Stomach (tissue), 9 donors: ENCODE data around the gene LRRC7. TPM values are rescaled to one million over a fixed set of nuclear protein-coding genes. Genes with fewer than 3 reads are reported as not detected.
A peak's percentile ranks its signal among the peaks of the same experiment; 100 is the strongest.

Experiments
- DNase-seq, 2 donors: peaks; one replicate each; pipeline versions ENCODE4 v3.0.0 to v3.0.0-alpha.2; 2013 to 2019
- H3K27ac ChIP-seq, 5 donors: fragments of 200-600 bp in 4 of 5; sonication (generic) in 4 of 5; one replicate each; pipeline ENCODE4 v1.5.1; 2013 to 2019; ENCODE audit warnings: mild to moderate bottlenecking in 1 of 5, moderate library complexity in 1 of 5
- H3K27me3 ChIP-seq, 3 donors: fragments of 200-600 bp; sonication (generic); one replicate each; pipeline ENCODE4 v1.5.1; 2017 to 2019; ENCODE audit warnings: mixed run types in 1 of 3
- H3K36me3 ChIP-seq, 4 donors: fragments of 200-600 bp; sonication (generic); 1 replicate in 3 of 4; 2 replicates in 1 of 4; pipeline ENCODE4 v1.5.1; 2016 to 2019
- H3K4me1 ChIP-seq, 4 donors: fragments of 200-600 bp; sonication (generic); one replicate each; pipeline ENCODE4 v1.5.1; 2016 to 2019
- H3K4me3 ChIP-seq, 4 donors: fragments of 200-600 bp; sonication (generic) in 3 of 4; one replicate each; pipeline ENCODE4 v1.5.1; 2016 to 2019; ENCODE audit warnings: mild to moderate bottlenecking in 1 of 4
- H3K9me3 ChIP-seq, 4 donors: fragments of 200-600 bp; sonication (generic); one replicate each; pipeline ENCODE4 v1.5.1; 2016 to 2019
- EP300 ChIP-seq: sonication (generic); formaldehyde crosslinking; IDR thresholded peaks from one replicate; pipeline ENCODE4 v1.6.1; 2017; ENCODE audit warnings: antibody characterized with exemption
- POLR2A ChIP-seq, 4 donors: fragments of 450-650 bp; IDR thresholded peaks; one replicate each; pipeline ENCODE4 v1.6.1; 2016; ENCODE audit warnings: antibody characterized with exemption in 4 of 4, control low read depth in 2 of 4, mild to moderate bottlenecking in 1 of 4, moderate library complexity in 1 of 4
- POLR2AphosphoS5 ChIP-seq, 3 donors: sonication (generic); formaldehyde crosslinking; IDR thresholded peaks; one replicate each; pipeline ENCODE4 v1.6.1; 2016; ENCODE audit warnings: antibody characterized with exemption in 3 of 3
- WGBS, 5 donors: extraction: QIAGEN DNeasy Blood & Tissue Kit in 3 of 5; methylation state at CpG; one replicate each; pipeline versions ENCODE4 v1.1.5 to v1.1.7; 2013 to 2018; 5-methylcytosine and 5-hydroxymethylcytosine counted together
- intact Hi-C: fragments of 100-400 bp; cut with DNase I; formaldehyde crosslinking; loops from one replicate; pipeline ENCODE4 v1.15.1; 2023; ENCODE audit warnings: low total_unique reads
- polyA plus RNA-seq, 3 donors: library from polyadenylated mRNA; stranded (reverse); fragments of 200-250 nt; gene quantifications; one replicate each; pipeline ENCODE4 v1.2.3, GENCODE V29; 2013
- total RNA-seq, 5 donors: library from RNA; depleted of rRNA; stranded (reverse); fragments of >200 nt; gene quantifications; one replicate each; pipeline versions ENCODE4 v1.1.0 to v1.2.3, GENCODE V29; 2014 to 2016
- TF ChIP-seq, protein P1 (sequence below), 7 experiments: fragments of 450-650 bp in 4 of 7; fragments of 200-600 bp in 3 of 7; sonication (generic) in 3 of 7; IDR thresholded peaks; one replicate each; pipeline ENCODE4 v1.5.1; 2016 to 2019; ENCODE audit warnings: antibody characterized with exemption in 7 of 7, control low read depth in 2 of 7, mild to moderate bottlenecking in 1 of 7
- donor health status: healthy with polysubstance abuse.
- donor health status: Bipolar disorder and iron deficiency.
- donor health status: healthy.

The LRRC7 gene
- total and polyA plus RNA-seq, 8 donors = 0.06 to 22.4 (median 0.31) TPM; not detected in 1

DNA sequence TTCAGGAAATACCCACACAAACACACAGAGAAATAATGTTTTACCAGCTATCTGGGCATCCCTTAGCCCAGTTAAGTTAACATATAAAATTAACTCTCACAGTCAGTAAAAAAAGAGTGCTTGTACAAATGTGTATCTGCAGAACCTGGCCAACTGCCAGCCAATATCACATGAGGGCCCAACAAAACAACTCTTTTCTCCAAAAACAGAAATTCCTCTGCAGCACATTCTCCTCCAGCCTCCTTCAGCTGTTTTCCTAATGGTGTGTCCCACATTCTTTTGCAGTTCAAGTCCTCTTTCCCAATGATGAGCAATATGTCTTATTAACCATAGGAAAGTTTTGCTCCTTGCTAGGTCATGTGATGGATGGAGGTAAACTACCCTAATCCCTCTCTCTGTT lies 75.5 kb downstream of the LRRC7 start:
- TF ChIP-seq POLR2A (IDR thresholded peaks at IDR 0.05) (no peak), EP300 (no peak), POLR2AphosphoS5 (IDR thresholded peaks at IDR 0.05) (no peak)
- TF ChIP-seq, protein P1, sequence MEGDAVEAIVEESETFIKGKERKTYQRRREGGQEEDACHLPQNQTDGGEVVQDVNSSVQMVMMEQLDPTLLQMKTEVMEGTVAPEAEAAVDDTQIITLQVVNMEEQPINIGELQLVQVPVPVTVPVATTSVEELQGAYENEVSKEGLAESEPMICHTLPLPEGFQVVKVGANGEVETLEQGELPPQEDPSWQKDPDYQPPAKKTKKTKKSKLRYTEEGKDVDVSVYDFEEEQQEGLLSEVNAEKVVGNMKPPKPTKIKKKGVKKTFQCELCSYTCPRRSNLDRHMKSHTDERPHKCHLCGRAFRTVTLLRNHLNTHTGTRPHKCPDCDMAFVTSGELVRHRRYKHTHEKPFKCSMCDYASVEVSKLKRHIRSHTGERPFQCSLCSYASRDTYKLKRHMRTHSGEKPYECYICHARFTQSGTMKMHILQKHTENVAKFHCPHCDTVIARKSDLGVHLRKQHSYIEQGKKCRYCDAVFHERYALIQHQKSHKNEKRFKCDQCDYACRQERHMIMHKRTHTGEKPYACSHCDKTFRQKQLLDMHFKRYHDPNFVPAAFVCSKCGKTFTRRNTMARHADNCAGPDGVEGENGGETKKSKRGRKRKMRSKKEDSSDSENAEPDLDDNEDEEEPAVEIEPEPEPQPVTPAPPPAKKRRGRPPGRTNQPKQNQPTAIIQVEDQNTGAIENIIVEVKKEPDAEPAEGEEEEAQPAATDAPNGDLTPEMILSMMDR (IDR thresholded peaks at IDR 0.05) = no peak
- Histone ChIP-seq H3K9me3 (no peaks in the 10 kb centered on the region), H3K4me3 (no peak overlapping the region), H3K4me1 (no peaks in the 10 kb centered on the region), H3K27ac (no peak overlapping the region), H3K27me3 (no peaks in the 10 kb centered on the region), H3K36me3 (no peaks in the 10 kb centered on the region)
- no peak for DNase-seq
- intact Hi-C loops = no loop called here

DNA sequence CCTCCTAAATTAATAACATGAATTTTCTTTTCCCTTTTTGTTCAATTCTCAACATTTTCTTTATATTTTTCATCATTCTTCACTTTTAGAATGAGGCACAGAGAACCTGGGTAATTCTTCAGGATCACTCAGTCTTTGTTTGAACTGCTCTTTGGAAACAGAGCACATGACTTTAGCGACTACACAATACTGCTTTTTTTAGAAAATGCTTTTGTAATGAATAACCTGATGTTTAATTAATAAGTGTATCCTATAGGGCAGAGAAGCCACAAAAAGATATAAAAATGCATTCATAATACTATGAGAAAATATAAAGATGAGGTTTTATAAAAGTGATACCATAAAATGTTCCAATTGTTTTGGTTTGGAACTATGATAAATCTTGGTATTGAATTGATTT lies 77.8 kb downstream of the LRRC7 start:
- TF ChIP-seq POLR2AphosphoS5 (IDR thresholded peaks at IDR 0.05) (no peak), EP300 (no peak), POLR2A (IDR thresholded peaks at IDR 0.05) (no peak)
- TF ChIP-seq, protein P1 (IDR thresholded peaks at IDR 0.05) = no peak
- intact Hi-C loops = no loop called here
- DNase-seq = no peak
- Histone ChIP-seq H3K36me3 (no peaks in the 10 kb centered on the region), H3K9me3 (no peaks in the 10 kb centered on the region), H3K4me1 (no peaks in the 10 kb centered on the region), H3K27me3 (no peaks in the 10 kb centered on the region), H3K27ac (no peak overlapping the region), H3K4me3 (no peak overlapping the region)
- WGBS, 5 donors = 26 to 46% (median 45%) methylated on average over 1 of the region's 1 CpG

- H3K36me3 ChIP-seq = no peaks in the 10 kb centered on the region
- TF ChIP-seq POLR2AphosphoS5 (IDR thresholded peaks at IDR 0.05) = no peak
- TF ChIP-seq, protein P1 (IDR thresholded peaks at IDR 0.05) = no peak
- no peak for TF ChIP-seq POLR2A (IDR thresholded peaks at IDR 0.05)
- no peak for TF ChIP-seq EP300
- H3K4me1 ChIP-seq = no peaks in the 10 kb centered on the region
- no peaks in the 10 kb centered on the region for H3K27me3 ChIP-seq
- no peak overlapping the region for H3K4me3 ChIP-seq
- DNase-seq = peak in 1 of 2 donors; percentile 12
- intact Hi-C loops = no loop called here
- no peak overlapping the region for H3K27ac ChIP-seq
- no peaks in the 10 kb centered on the region for H3K9me3 ChIP-seq
These were observed 80.8 kb downstream of the LRRC7 start for GRCh38 chr1:69648486-69648885.

DNA sequence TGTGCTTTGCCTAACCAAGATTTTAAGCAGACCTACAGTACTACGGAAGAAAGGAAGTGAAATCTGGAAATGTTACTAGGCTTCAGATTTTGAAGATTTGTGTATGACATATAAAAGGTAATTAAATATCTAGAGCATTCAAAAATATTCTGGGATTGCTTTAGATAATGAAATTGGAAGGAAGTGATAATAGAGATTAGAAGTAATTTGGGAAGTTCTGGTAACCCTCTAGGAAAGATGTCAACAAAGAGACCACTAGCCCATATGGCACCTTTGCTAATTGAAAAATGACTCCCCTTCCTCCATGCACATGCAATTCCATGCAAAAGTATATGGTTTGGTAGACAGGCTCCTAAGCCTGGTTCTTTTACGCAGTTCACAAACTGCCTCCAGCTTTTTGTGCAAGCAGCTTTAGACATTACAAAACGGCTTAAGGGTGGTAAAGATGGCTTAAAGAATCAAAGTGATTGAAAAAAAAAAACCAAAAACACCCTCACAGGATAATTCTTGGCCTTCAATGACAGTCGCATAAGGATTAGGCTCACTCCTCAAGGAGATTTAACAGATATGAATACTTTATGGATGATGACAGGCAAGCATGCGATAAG lies 81.8 kb downstream of the LRRC7 start:
- 78 to 87% (median 84%) methylated on average over 5 of the region's 5 CpGs for WGBS, 5 donors
- Histone ChIP-seq H3K9me3 (no peaks in the 10 kb centered on the region), H3K36me3 (no peaks in the 10 kb centered on the region), H3K27me3 (no peaks in the 10 kb centered on the region), H3K4me1 (no peaks in the 10 kb centered on the region), H3K4me3 (no peak overlapping the region), H3K27ac (no peak overlapping the region)
- intact Hi-C loops = no loop called here
- TF ChIP-seq POLR2A (IDR thresholded peaks at IDR 0.05) (no peak), POLR2AphosphoS5 (IDR thresholded peaks at IDR 0.05) (no peak), EP300 (no peak)
- TF ChIP-seq, protein P1 (IDR thresholded peaks at IDR 0.05) = no peak
- DNase-seq = no peak
